IMR-90 (cell line): Measurements from ENCODE around the gene GABPA. TPM values are rescaled to one million over a fixed set of nuclear protein-coding genes. Genes with fewer than 3 reads are reported as not detected.

Experiments used
- ATAC-seq: fragments of 200-7000 bp; cut with Tn5 transposase; 2 replicates; pipeline ENCODE4 v1.9.1; 2020; ENCODE audit warnings: low read depth, mild to moderate bottlenecking, moderate library complexity
- BruUV-seq: library from RNA; stranded (reverse); fragments of 400-500 nt; replicated peaks from 2 replicates; lab custom pipeline; 2021; lab: Mats Ljungman, UMichigan
- CTCF ChIA-PET: fragments of 300-600 bp; formaldehyde crosslinking; extraction: SDS; loops from one replicate; lab custom pipeline; 2021; ENCODE audit warnings: antibody characterized with exemption; lab: Yijun Ruan, JAX
- POLR2A ChIA-PET: fragments of 300-600 bp; sonication (Branson Sonifier 250); formaldehyde crosslinking; loops from one replicate; lab custom pipeline; 2022; ENCODE audit warnings: antibody characterized with exemption; ENCODE audit not compliant: unreplicated experiment; lab: Charles Lee
- DNase-seq: peaks from one replicate; pipeline ENCODE4 v3.0.0; 2013
- H2AFZ ChIP-seq: replicated peaks from 2 replicates; pipeline ENCODE3; 2013; ENCODE audit warnings: low read length, mild to moderate bottlenecking; ENCODE audit not compliant: poor library complexity
- H2AK5ac ChIP-seq: 2 replicates; pipeline ENCODE4 v1.6.1; 2013; ENCODE audit warnings: low read depth, low read length, inconsistent platforms
- H2AK9ac ChIP-seq: replicated peaks from 2 replicates; pipeline ENCODE3; 2013; ENCODE audit warnings: mild to moderate bottlenecking, low read depth, low read length, moderate library complexity; ENCODE audit not compliant: poor library complexity
- H2BK120ac ChIP-seq: 2 replicates; pipeline ENCODE4 v1.6.1; 2013; ENCODE audit warnings: low read depth, low read length, inconsistent platforms
- H2BK15ac ChIP-seq: 3 replicates; pipeline ENCODE4 v1.6.1; 2013; ENCODE audit warnings: low read depth, low read length, inconsistent platforms
- H2BK20ac ChIP-seq: 2 replicates; pipeline ENCODE4 v1.6.1; 2013; ENCODE audit warnings: low read depth, mild to moderate bottlenecking, inconsistent platforms, low read length, moderate library complexity
- H2BK5ac ChIP-seq: 2 replicates; pipeline ENCODE4 v1.6.1; 2013; ENCODE audit warnings: mild to moderate bottlenecking, low read depth, low read length, inconsistent platforms; ENCODE audit not compliant: poor library complexity, severe bottlenecking
- H3K14ac ChIP-seq: replicated peaks from 2 replicates; pipeline ENCODE4 v1.6.1; 2013; ENCODE audit warnings: low read depth, low read length, inconsistent platforms
- H3K18ac ChIP-seq: 2 replicates; pipeline ENCODE4 v1.6.1; 2013; ENCODE audit warnings: low read depth, low read length, control low read depth
- H3K23ac ChIP-seq: 2 replicates; pipeline ENCODE4 v1.6.1; 2013; ENCODE audit warnings: low read depth, low read length, inconsistent platforms
- H3K27ac ChIP-seq: 2 replicates; pipeline ENCODE4 v1.5.1; 2013; ENCODE audit warnings: mild to moderate bottlenecking, control low read depth, low read length; ENCODE audit not compliant: insufficient read depth
- H3K27me3 ChIP-seq: 2 replicates; pipeline ENCODE4 v1.6.1; 2013; ENCODE audit warnings: low read length; ENCODE audit not compliant: control insufficient read depth, insufficient read depth
- H3K36me3 ChIP-seq: 2 replicates; pipeline ENCODE4 v1.6.1; 2013; ENCODE audit warnings: low read length, mixed read lengths; ENCODE audit not compliant: control insufficient read depth, insufficient read depth
- H3K4ac ChIP-seq: 2 replicates; pipeline ENCODE4 v1.6.1; 2013; ENCODE audit warnings: low read depth, low read length, inconsistent platforms
- H3K4me1 ChIP-seq: 2 replicates; pipeline ENCODE4 v1.6.1; 2013; ENCODE audit warnings: low read length, mixed read lengths; ENCODE audit not compliant: control insufficient read depth, insufficient read depth
- H3K4me2 ChIP-seq: 2 replicates; pipeline ENCODE4 v1.6.1; 2013; ENCODE audit warnings: low read depth, mild to moderate bottlenecking, control low read depth, low read length, moderate library complexity
- H3K4me3 ChIP-seq: 2 replicates; pipeline ENCODE4 v1.5.1; 2013; ENCODE audit warnings: low read depth, mild to moderate bottlenecking, control low read depth, low read length, moderate library complexity; ENCODE audit not compliant: insufficient read depth
- H3K56ac ChIP-seq: 2 replicates; pipeline ENCODE4 v1.6.1; 2013; ENCODE audit warnings: low read length, inconsistent platforms; ENCODE audit not compliant: insufficient read depth; ENCODE audit errors: extremely low read depth
- H3K79me1 ChIP-seq, 2 experiments: 2 replicates each; pipeline ENCODE4 v1.6.1; 2013; ENCODE audit warnings: low read length in 2 of 2, inconsistent platforms in 1 of 2, low read depth in 1 of 2
- H3K9ac ChIP-seq: 2 replicates; pipeline ENCODE4 v1.6.1; 2013; ENCODE audit warnings: low read depth, low read length, control low read depth
- H3K9me1 ChIP-seq: 2 replicates; pipeline ENCODE4 v1.6.1; 2013; ENCODE audit warnings: low read length, inconsistent platforms; ENCODE audit not compliant: insufficient read depth
- H3K9me3 ChIP-seq: 2 replicates; pipeline ENCODE4 v1.6.1; 2013; ENCODE audit warnings: low read length; ENCODE audit not compliant: control insufficient read depth, insufficient read depth
- H4K20me1 ChIP-seq: 2 replicates; pipeline ENCODE4 v1.6.1; 2013; ENCODE audit warnings: low read length, inconsistent platforms; ENCODE audit not compliant: insufficient read depth
- H4K5ac ChIP-seq: 2 replicates; pipeline ENCODE4 v1.6.1; 2013; ENCODE audit warnings: mild to moderate bottlenecking, low read depth, low read length, control low read depth
- H4K8ac ChIP-seq, 2 experiments: 2 replicates each; pipeline ENCODE4 v1.6.1; 2013; ENCODE audit warnings: low read depth in 2 of 2, low read length in 2 of 2, control low read depth in 1 of 2, inconsistent platforms in 1 of 2
- H4K91ac ChIP-seq: 2 replicates; pipeline ENCODE4 v1.6.1; 2013; ENCODE audit warnings: low read depth, low read length, inconsistent platforms; ENCODE audit not compliant: insufficient read depth
- BHLHE40 ChIP-seq: fragments of 150-350 bp; IDR thresholded peaks from 2 replicates; pipeline ENCODE4 v1.6.1; 2016; ENCODE audit warnings: mild to moderate bottlenecking, low read depth, low read length
- RAD21 ChIP-seq: IDR thresholded peaks from 2 replicates; pipeline ENCODE4 v1.6.1; 2012; ENCODE audit warnings: low read length, improper control_type of control experiment
- WGBS, 2 experiments: methylation state at CpG; one replicate each; pipeline versions ENCODE4 v1.1.5 to v1.1.7; 2013; ENCODE audit warnings: missing lambda C conversion rate in 2 of 2; ENCODE audit not compliant: insufficient read length in 1 of 2; ENCODE audit errors: extremely low coverage in 2 of 2; 5-methylcytosine and 5-hydroxymethylcytosine counted together
- dilution Hi-C: fragments of 300-500 bp; cut with HindIII; formaldehyde crosslinking; loops from one replicate; pipeline ENCODE4 v1.14.3; 2018; ENCODE audit warnings: low sequenced_read_pairs; ENCODE audit not compliant: unreplicated experiment
- in situ Hi-C: fragments of 300-500 bp; cut with MboI; formaldehyde crosslinking; loops from 3 replicates; pipeline ENCODE4 v1.14.3; 2019; ENCODE audit warnings: low sequenced_read_pairs, inconsistent platforms, mixed read lengths
- intact Hi-C: fragments of 100-400 bp; cut with micrococcal nuclease; formaldehyde crosslinking; loops from 2 replicates; pipeline ENCODE4 v1.10.0; 2022
- polyA plus RNA-seq, 3 experiments: library from polyadenylated mRNA; depleted of rRNA; stranded (reverse); fragments of >200 nt; gene quantifications; 2 replicates each; pipeline ENCODE4 v1.2.3, GENCODE V29; 2012; ENCODE audit warnings: low replicate concordance in 1 of 3
- total RNA-seq: library from RNA; depleted of rRNA; stranded (reverse); fragments of >200 nt; gene quantifications from 2 replicates; pipeline ENCODE4 v1.2.3, GENCODE V29; 2012

GABPA gene
- total and polyA plus RNA-seq, 2 of the 4 experiments (the other 2 are of a cell fraction): 9.0 to 17.0 TPM

GRCh38 chr21:25734904-25735645 lies at the start of gene GABPA, which contains the start of gene ATP5PF (continued):
- TF ChIP-seq RAD21: no peak

- Histone ChIP-seq H4K5ac (no peak overlapping the region), H3K18ac (no peak overlapping the region), H3K14ac (no peak overlapping the region), H3K9me1 (no peaks in the 10 kb centered on the region), H3K4me2 (no peak overlapping the region), H2AK9ac (no peak overlapping the region), H3K36me3 (no peaks in the 10 kb centered on the region), H2BK15ac (no peak overlapping the region), H3K4me1 (peaks cover 2% of the 10 kb centered on the region; the same call in 1 of the 2 replicates), H3K4ac (no peak overlapping the region), H4K20me1 (no peaks in the 10 kb centered on the region), H4K91ac (no peak overlapping the region), H3K56ac (no peak overlapping the region), H2BK120ac (no peak overlapping the region), H2BK5ac (no peak overlapping the region), H3K27me3 (no peaks in the 10 kb centered on the region), H3K79me1 (no peaks in the 10 kb centered on the region), H4K8ac (no peak overlapping the region; a peak in 1 of 4 replicates), H3K9me3 (no peaks in the 10 kb centered on the region), H2AFZ (no peak overlapping the region), H3K27ac (no peak overlapping the region), H2BK20ac (no peak overlapping the region), H3K9ac (no peak overlapping the region), H3K23ac (no peak overlapping the region), H3K4me3 (no peak overlapping the region), H2AK5ac (no peak overlapping the region)
- ChIA-PET CTCF (no interaction called here), POLR2A (no interaction called here)
- no peak for TF ChIP-seq BHLHE40
- dilution Hi-C loops (no loop called here), intact Hi-C loops (no loop called here), in situ Hi-C loops (no loop called here)
- ATAC-seq (no peak), DNase-seq (no peak)
- no TSS peak for BruUV-seq
- WGBS, 2 experiments: 100% methylated on average over 1 of the region's 4 CpGs; no CpG with 5 or more reads in 1 of the 2 experiments
Measured at GRCh38 chr21:25687787-25688186, 47.0 kb upstream of the GABPA start.
